ENCODE data around the gene DPH6.

DPH6 gene

DNA sequence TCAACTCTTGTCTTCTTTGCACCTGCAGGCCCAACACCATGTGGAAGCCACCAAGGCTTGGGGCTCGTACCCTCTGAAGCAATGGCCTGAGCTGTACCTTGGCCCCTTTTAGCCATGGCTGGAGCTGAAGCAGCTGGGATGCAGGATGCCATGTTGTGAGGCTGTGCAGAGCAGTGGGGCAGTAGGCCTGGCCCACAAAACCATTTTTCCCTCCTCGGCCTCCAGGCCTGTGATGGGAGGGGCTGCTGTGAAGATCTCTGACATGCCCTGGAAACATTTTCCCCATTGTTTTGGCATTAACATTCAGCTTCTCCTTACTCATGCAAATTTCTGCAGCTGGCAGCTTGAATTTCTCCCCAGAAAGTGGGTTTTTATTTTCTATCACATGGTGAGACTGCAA, 58.5 kb downstream of the DPH6 start:
- FAIRE-seq (no peak), DNase-seq (ENCODE audit: insufficient read length, low spot score) (no peak)
- TF ChIP-seq, protein P1, sequence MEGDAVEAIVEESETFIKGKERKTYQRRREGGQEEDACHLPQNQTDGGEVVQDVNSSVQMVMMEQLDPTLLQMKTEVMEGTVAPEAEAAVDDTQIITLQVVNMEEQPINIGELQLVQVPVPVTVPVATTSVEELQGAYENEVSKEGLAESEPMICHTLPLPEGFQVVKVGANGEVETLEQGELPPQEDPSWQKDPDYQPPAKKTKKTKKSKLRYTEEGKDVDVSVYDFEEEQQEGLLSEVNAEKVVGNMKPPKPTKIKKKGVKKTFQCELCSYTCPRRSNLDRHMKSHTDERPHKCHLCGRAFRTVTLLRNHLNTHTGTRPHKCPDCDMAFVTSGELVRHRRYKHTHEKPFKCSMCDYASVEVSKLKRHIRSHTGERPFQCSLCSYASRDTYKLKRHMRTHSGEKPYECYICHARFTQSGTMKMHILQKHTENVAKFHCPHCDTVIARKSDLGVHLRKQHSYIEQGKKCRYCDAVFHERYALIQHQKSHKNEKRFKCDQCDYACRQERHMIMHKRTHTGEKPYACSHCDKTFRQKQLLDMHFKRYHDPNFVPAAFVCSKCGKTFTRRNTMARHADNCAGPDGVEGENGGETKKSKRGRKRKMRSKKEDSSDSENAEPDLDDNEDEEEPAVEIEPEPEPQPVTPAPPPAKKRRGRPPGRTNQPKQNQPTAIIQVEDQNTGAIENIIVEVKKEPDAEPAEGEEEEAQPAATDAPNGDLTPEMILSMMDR (IDR thresholded peaks at IDR 0.05; ENCODE audit: insufficient read depth, missing control alignments): no peak

DNA sequence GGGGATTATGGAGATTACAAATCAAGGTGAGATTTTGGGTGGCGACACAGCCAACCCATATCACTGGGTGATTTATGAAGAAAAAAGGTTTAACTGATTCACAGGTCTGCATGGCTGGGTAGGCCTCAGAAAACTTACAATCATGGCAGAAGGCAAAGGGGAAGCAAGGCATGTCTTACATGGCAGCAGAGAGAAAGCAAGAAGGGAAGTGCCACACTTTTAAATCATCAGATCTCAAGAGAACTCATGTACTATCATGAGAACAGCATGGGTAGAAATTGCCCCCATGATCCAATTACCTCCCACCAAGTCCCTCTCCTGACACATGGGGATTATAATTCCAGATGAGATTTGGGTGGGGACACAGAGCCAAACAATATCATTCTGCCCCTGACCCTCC, 59.7 kb downstream of the DPH6 start:
- DNase-seq (ENCODE audit: insufficient read length, low spot score) (no peak), FAIRE-seq (no peak)
- TF ChIP-seq, protein P1 (IDR thresholded peaks at IDR 0.05; ENCODE audit: insufficient read depth, missing control alignments): no peak

DNA sequence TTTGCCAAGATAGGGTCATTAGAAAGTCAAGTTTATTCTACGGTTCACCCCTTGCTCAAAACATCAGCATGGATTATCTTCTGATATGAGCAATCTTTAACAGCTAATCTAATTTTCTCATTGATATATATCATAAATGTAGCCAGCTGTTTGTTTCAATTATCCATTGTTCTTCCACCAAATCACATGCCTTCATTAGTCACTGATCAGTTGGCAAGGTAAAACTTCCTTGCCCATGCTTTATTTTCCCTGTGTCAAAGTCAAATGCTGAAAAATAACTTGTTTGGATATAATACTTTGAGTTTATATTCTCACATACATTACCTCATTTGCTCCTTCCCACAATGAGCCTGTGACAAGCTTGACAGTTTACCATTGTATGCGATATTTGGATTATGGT, 60.6 kb downstream of the DPH6 start:
- DNase-seq (ENCODE audit: insufficient read length, low spot score) (no peak), FAIRE-seq (no peak)
- TF ChIP-seq, protein P1 (IDR thresholded peaks at IDR 0.05; ENCODE audit: insufficient read depth, missing control alignments): no peak

DNA sequence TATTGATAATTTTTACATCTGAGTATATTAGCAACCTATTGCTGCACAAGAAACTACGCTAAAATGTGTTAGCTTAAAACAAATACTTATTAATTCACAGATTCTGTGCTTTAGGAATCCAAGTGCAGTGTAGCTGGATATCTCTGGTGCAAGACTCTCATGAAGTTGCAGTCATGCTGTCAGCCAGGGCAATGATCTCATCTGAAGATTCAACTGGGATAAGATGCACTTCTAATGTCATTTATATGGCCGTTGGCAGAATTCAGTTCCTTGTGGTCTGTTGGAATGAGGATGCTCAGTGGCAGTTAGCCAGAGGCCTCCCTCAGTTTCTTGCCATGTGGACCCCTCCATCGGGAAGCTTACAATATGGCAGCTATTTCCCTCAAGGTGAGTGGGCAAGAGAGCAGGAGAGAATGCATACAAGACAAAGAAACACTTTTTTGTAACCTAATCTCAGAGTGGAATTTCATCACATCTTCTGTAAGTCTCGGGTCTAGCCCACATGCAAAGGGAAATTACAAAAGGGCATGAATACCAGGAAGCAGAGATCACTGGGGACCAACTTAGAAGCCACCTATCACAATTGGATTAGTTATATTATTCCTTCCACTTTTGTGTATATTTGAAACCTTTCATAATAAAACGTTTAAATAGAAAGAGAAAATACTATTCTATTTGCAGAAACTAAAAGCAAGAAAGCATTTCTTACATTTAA, 61.6 kb downstream of the DPH6 start:
- no peak for DNase-seq (ENCODE audit: insufficient read length, low spot score)
- FAIRE-seq: no peak
- TF ChIP-seq, protein P1 (IDR thresholded peaks at IDR 0.05; ENCODE audit: insufficient read depth, missing control alignments): no peak

DNA sequence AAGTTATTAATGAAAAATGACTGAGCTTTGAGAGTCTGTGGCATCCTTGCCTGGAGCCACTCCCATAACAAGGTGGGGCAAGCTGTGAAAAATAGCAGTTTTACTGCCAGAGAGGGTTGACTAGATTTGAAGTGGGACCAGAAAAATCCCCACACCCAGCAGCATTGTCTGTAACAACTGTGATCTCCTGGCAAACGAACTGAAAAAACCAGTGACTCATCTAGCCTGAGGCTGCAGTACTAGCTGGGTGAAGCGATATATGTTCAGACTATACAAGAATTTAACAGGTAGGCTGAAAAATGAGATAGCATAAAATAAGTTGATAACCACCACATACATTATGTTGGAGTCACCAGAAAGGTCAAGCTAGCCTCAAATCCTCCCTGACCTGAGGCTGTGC, 64.0 kb downstream of the DPH6 start:
- DNase-seq (ENCODE audit: insufficient read length, low spot score): no peak
- TF ChIP-seq, protein P1 (IDR thresholded peaks at IDR 0.05; ENCODE audit: insufficient read depth, missing control alignments): no peak
- FAIRE-seq: no peak

DNA sequence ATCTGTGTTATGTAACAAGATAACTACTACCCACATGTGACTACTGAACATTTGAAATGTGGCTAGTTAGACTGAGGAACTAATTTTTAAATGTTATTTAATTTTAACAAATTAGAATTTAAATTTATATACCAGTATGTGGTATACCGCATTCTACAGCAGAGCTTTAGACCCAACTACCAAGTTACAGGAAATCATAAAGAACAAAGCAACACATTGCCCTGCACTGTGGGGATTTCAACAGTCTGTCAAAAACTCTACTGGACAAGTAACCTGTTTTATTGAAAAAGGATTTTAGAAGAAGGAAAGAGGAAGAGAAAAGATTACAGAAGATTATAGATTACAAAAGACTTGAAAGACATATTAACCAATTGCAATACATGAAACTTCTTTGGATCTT, 64.9 kb downstream of the DPH6 start:
- no peak for FAIRE-seq
- TF ChIP-seq, protein P1 (IDR thresholded peaks at IDR 0.05; ENCODE audit: insufficient read depth, missing control alignments): no peak
- DNase-seq (ENCODE audit: insufficient read length, low spot score): no peak

DNA sequence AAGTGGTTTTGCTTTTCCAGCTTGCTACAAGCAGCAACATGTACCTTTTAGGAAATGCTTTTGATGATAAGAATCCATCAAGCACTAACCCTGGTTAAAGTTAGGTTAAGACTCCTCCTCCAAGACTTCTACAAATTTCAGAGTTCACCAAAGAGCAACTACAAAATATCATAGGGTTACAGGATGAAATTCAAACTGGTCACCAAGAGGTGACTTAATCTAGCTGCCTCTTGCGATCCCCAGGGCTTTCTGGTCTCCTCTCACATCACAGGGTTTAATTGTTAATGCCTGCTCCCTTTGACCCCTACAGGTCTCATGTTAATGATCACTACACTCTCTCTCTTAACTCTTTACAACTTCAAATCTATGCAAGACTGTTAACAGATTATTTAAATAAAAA, 66.5 kb downstream of the DPH6 start:
- DNase-seq (ENCODE audit: insufficient read length, low spot score) (no peak), FAIRE-seq (no peak)
- TF ChIP-seq, protein P1 (IDR thresholded peaks at IDR 0.05; ENCODE audit: insufficient read depth, missing control alignments): no peak
